Stimulated activated CD4-positive, alpha-beta T cell treated with anti-CD3 and anti-CD28 coated beads, Interleukin-2, amount 100 ng/mL, for 48 hours (primary cell): ENCODE measurements around the gene ITGA11.
"Not testable (repeated sequence)": the region's sequence is repeated elsewhere in the genome, so short reads cannot be mapped to it uniquely, and the experiment has no call there.

Experiments
- DNase-seq, 2 donors: peaks; one replicate each; pipeline ENCODE4 v3.0.0-alpha.2; 2020

Gene ITGA11

DNA sequence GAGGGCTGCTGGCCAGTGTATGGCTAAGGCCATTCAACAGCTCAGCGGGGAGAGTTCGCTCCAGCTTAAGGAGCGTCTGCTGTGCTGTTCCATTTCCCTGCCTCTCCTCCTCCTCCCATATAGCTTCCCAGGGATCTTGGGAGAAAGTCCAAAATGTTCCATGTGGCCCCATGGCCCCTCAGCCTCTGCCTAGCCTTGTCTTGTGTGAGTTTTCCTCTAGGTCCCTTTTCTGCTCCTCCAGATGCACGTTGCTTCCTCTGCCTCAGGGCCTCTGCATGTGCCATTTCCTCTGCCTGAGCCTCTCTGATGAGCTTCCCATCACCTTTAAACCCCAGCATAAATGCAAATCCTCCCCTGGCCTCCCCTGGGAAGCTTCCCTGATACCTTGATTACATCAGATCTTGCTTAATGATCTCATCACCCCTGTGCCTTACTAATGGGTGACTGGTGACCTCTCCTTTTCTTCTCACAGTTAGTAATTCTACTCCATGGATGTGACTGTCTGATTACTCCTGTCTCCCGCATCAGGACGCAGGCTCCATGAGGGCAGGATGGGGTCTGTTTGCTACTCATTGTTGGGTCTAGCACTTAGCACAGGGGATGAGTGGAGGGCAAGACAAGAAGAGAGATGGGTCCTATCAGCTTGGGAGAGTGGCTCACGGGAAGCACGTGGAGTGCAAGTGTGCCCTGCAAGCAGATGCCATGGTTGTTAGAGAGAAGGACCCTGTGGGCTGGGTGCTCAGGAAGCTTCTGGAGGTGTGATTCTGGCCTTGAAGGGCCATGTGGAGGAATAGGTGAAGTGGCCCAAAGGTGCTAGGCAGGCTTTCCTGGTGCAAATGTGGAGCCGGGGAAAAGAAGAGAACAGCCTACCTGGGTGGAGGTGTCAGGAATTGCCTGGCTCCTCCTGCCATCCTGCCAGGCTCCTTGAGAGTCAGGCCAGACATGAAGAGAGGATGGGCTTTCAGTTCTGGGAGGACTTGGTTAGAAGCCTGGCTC is 23.8 kb downstream of the ITGA11 start:
- no peak for DNase-seq

DNA sequence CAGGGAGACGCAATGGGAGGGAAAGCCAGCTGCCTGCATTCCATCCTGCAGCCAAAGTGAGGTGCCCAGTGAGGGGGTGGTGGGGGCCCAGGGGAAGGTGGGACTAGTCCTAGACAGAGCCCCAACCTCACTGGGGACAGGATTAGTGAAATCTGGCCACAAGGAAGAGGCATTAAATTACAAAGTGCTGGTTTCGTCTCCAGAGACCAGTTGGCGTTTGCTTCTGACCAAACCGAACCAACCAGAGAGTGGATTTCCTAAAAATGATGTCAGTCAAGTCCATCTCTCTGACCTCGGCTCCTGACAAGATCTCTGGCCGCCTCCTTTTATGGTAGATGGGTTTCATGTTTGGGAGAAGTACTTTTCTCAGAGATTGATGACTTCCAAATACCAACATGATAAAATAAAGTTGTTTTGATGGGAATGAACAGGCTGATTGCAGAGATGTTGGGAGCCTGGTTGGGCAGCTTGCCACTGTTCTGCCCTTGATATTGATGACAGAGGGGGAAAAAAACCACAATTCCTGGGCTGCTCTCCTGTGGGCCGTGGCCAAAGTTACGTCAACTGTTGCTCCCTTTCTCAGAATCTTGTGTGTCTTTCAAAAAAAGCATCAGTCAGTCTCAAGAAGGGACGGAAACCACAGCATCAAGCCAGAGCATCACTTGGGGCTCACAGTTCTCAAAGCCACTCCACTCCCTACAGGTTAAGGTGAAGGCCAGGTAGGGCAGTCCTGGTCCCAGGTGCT is 24.6 kb downstream of the ITGA11 start:
- no peak for DNase-seq

DNA sequence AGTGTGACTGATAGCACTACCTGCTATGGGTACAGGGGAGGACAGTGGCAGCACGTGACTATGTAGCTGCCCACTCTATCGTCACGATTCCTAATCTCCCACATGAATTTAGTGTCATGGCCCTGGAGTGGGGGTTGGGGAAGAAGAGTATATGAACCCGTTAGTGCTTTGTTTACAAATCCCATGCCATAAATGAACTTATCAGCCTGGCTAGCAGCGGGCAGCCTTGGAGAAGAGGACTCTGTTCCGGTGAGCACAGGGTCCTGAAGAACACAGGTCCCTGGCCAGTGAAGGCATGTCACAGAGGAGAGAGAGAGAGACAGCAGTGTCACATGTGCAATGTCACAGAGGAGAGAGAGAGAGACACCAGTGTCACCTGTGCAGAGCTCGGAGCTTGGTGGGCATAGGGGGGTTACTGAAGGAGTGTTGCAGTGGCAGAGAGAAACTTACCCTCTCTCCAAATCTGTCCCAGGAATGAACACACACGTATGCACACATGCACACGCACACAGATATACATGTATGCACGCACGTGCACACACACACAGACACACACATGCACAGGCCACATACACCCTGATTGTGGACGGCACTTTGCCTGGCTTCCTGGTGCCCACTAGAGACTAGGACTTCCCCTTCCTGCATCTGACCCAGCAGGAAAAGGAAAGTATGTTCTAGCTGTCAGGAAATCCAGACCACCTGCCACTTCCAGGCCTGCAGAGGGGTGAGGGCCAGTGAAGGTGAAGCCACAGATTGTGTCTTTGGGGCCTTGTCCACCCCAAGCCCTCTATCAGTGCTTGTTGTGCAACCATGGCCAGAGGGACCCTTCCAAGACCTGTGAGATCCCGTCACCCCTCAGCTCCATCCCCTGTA is 26.3 kb downstream of the ITGA11 start:
- no peak for DNase-seq

DNA sequence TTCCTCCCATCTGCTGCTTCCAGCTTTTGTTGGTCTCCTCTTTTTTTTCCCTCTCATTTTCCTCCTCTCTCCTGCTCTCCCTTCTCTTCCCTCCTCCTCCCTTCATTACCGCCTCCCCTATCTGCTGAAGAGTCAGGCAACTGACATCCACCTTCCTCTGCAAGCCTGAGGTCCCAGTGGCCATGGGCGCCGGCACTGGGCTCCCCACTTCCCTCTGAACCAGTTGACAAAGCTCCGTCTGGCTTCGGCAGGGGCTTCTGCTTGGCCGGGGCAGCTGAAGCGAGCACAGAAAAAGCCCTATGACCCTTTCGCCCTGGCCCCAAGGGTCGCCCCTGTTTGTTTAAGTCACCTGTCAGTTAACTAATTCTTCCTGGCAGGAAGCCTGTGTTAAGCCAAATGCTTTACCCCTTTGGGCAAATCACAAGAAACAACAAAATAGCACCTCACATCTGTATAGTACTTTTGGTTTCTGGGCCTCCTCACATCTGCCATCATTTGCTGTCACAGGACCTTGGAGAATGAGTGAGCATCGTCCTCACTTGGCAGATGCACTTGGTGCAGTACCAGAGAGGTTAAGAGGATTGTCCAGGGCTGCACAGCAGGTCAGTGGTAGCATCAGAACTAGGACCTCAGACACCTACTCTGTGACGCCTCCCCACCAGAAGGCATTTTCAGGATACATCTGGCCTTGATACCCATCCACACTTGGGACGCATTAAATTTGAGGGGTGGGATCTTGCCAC is 27.7 kb downstream of the ITGA11 start:
- DNase-seq, result no peak

DNA sequence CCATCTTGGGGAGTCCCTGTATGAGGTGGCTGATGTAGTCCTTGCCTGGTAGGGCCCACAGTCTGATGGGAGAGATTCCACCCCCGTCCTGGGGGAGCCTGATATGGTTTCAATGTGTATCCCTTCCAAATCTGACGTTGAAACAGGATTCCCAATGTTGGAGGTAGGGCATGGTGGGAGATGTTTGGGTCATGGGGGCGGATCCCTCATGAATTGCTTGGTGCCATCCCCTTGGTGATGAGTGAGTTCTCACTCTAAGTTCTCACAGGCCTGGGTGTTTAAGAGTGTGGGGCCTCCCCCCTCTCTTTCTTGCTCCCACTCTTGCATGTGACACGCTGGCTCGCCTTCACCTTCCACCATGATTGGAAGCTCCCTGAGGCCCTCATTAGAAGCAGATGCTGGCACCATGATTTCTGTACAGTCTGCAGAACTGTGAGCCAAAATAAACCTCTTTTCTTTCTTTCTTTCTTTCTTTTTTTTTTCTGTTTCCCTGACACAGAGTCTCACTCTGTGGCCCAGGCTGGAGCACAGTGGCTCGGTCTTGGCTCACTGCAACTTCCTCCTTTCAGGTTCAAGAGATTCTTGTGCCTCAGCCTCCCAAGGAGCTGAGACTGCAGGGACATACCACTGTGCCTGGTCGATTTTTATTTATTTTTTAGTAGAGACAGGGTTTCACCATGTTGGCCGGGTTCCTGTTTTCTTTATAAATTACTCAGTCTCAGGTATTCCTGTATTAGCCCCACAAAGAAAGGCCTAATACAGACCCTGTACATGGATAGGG is 28.6 kb downstream of the ITGA11 start:
- DNase-seq, result no peak

DNA sequence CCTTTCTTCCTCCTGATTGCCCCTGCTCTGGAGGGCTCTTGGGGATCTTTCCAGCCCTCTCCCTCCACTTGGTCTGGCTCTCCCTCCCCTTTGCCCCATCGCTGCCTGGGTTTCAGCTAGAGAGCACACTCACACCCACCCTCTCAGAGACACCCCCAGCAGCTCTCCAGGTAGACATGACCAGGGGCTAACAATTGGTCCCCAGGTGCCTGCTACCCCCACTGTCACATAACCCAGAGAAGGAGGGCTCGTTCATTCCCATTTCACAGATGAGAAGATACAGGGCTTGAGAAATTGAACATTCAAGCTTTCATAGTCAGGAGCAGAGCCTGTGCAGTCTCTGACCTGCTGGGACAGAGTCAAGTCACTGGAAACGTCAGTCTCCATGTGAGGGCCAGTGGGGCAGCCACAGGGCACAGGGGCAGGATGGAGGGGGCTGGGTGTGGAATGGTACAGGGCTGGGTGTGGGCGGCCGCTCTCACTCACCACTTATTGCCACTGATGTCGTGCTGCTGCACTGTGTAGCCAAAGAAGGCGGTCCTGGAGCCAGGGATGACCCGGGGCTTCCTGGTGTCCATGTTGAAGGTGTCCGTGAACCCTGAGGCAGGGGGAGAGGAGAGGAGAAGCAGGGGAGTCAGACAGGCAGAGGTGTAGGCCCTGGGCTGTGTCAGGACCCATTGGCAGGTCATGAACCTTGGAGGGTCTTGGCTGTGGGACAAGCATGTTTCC is 29.4 kb downstream of the ITGA11 start:
- no peak for DNase-seq

DNA sequence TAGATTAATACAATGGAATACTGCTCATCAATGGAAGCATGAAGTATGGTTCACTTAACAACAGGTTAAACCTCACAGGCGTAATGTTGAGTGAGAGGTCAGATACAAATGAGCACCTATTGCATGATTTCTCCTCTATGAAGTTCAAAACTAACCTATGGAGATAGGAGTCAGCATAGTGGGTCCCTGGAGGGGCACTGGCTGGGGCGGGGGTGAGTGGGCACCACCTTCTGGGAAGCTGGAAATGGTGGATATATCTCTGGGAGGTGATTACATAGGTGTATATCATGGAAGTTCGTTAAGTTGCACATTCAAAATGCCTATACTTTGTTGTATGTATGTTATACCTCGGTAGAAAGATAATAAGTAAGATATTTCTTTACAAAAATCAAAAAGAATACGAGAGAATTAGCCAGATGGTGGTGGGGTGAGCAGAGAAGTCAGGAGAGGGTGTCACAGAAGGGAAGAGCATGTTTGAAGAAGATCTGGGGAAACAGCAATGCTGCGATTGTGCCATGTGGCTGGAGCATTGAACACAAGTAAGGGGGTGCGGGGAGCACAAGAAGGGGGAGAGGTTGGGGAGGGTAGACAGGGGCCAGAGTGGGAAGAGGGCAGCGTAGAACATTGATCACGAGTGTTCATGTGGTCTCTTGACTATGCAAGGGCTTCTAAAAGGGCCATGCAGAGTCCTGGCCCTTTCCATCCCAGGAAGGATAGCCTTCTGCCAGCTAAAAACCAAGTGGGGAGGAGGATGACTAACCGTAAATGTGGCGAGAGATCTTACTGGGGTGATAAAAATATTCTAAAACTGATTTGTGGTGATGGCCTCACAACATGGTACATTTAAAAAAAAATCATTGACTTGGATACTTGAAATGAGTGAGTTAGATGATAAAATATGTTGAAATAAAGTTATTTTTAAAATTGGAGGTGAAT is 30.2 kb downstream of the ITGA11 start:
- DNase-seq, result no peak

DNA sequence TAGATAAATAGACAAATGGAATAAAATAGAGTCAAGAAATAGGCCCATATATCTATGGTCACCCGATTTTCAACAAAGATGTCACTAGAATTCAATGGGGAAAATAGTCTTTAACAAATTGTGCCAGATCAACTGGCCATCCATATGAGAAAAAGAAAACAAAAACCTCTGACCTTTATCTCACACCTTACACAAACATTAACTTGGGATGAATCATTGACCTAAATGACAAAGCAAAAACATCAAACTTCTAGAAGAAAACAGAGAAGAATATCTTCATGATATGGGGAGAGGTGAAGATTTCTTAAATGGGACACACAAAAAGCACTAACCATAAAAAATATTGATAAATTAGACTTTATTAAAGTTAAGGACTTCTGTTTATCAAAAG is 31.9 kb downstream of the ITGA11 start:
- no peak for DNase-seq

DNA sequence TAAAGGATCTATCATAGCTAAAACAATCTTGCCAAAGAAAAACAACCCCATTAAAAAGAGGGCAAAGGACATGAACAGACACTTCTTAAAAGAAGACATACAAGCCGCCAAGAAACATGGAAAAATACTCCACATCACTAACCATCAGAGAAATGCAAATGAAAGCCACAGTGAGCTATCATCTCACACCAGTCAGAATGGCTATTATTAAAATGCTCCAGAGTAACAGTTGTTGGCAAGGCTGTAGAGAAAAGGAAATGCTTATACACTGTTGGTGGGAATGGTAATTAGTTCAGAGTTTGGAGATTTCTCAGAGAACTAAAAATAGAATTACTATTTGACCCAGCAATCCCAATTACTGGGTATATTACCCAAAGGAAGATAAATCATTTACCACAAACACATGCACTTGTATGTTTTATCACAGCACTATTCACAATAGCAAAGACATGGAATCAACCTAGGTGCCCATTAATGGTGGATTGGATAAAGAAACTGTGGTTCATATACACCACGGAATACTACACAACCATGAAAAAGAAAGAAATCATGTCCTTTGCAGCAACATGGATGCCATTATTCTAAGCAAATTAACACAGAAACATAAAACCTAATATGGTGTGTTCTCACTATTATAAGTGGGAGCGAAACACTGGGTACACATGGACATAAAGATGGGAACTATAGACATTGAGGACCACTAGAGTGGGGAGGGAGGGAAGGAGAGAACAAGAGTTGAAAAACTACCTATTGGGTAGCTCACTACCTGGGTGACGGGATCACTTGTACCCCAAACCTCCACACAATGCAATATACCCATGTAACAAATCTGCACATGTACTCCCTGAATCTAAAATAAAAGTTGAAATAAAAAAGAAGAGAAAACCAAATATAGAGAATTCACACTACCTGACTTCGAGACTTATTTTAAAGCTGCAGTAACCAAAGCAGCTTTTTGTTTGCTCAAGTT is 32.6 kb downstream of the ITGA11 start:
- no peak for DNase-seq

DNA sequence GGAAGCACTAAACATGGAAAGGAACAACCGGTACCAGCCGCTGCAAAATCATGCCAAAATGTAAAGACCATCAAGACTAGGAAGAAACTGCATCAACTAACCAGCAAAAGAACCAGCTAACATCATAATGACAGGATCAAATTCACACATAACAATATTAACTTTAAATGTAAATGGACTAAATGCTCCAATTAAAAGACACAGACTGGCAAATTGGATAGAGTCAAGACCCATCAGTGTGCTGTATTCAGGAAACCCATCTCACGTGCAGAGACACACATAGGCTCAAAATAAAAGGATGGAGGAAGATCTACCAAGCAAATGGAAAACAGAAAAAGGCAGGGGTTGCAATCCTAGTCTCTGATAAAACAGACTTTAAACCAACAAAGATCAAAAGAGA is 34.0 kb downstream of the ITGA11 start:
- not testable (repeated sequence) for DNase-seq

DNA sequence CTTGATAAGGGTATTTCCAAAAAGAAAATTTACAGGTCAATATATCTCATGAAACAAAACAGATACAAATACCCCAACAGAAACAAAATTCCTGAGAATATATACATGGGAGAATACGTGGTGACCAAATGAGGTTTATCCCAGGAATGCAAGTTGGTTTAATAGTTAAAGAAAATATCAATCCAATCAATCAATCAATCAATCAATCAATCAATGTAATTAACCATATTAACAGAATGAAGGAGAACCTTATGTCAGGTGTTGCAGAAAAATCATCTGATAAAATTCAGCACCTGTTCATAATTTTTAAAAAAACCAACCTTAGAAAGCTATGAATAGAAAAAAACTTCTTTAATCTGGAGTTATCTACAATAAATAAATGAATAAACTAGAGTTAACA is 35.9 kb downstream of the ITGA11 start:
- no peak for DNase-seq

DNA sequence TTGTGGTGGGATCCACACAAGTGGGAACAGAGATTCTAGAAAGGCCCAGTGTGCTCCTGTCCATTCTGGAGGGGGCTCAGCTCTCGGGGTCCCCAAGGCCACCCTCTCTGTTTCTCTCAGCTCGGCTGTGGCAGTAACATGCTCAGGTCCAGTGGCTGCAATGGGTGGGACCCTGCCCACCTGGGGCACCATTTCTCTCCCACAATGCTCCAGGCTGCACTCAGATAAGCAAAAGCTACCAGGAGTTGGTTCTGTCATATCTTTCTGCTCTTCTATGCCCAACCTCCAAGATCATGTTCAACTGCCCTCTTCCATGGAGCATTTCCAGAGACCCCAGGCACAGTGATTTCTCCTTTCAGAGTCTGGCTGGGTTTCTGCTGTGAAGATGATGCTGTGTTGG is 40.8 kb downstream of the ITGA11 start:
- no peak for DNase-seq

DNA sequence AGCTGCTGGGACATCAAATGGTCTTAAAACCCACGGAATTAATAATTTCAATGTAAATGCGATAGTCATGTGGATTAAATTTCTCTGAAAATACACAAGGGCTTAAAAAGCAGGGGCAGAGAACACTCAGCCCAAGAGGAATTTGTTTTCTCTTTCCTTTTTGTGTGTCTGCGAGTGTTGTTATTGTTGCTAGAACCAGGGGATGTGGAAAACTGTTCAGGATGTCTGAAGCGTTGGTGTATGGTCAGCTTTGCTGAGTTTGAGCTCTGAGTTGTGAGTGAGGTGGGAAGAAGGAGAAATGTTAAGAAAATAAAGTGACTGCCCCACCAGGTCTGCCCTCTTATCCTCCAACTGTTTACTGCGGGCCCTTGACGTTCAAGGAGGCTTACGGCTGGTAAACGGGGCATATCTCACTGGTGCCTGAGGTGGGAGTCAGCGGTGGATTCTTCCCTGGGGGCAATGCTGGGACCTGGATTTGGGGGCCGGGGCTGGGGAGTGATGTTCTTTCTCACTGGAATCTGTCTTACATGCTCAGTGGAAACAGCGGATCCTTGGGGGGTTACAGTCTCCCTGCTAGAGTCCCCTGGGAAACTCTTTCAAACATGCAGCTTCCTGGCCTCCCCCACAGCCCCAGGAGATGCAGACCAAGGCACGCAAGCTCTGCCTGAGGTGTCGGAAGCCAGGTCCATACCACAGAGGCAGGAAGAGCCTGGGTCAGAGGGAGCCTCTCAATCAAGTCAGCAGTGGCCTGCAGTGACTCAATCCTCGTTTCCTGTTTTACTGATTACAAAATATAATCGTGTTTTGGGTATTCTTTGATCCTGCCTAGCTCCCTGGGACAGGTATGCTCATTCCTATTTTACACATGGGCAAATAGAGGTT is 41.8 kb downstream of the ITGA11 start:
- no peak for DNase-seq

DNA sequence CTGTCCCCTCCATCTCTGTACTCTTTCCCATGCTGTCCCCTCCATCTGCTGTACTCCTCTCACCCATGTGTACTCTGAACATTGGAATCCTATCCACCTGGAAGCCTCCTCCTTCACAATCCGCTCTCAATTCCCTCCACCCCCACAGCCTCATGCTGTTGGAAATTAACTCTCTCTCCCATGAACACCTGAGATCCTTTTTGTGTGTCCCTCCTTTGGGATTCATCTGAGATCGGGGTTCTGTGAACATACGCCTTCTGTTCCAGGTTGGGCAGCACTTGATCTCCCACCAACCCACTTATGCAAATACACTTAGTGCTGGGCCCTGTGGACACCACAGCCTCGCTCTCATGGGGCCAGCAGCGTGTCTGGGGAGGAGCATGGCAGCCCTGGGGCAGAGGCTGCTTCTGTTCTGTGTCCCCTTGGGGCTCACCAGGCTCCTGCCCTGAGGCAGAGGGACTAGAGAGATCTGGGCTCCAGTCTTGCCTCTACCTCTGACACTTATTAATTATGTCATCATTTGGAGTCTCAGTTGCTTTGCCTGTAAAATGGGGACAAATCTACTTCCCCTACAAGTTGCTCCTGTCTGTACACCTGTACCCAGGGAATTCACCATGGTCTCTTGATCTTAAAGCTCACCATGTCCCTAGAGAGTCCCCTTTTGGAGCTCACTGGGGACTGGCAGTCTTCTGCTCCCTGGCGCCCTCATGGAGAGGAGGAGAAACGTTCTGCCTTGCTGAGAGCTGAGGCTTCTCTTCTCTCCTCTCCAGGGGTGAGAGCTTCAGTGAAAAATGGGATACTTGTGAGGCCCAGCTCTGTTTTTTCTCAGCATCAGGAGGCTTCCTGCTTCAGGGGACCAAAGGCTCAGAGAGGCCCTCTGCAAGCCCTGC is 42.7 kb downstream of the ITGA11 start:
- DNase-seq, result no peak

DNA sequence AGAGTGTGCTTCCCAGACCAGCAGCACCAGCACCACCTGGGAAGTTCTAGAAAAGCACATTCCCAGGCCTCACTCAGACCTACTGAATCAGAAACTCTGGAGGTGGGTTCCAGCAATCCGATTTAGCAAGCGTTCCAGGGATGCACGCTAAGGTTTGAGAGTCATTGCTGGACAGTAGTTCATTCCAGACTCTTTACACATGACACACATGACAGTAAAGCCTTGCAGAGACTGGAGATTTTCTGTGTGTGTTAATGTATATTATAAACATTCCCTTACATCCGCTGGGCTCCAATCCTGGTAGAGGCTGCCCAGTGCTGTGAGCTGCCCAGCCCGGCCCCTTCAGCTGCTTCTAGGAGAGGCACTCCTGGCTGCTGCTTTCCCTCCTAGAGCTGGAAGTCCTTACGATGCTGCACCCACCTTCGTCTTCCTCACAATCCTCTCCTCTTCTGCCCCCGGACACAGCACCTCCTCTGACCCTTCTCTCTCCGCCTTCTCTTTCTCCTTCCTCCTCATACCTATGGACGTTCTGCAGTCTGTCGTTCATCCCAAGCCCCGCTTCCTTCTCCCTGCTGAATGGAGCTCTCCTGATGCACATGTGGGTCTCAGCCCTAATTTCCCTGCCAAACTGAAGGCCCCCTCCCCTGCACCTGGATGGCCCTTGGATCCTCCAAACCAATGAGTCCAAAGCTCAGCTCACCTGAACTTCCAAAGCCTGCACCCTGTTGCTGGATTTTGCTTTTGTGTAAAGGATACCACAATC is 44.4 kb downstream of the ITGA11 start:
- no peak for DNase-seq
